Non-pigmented ciliary epithelial cell (primary cell): ENCODE measurements around the gene DHCR7.

ENCODE experiments used
- DNase-seq: peaks from one replicate; pipeline ENCODE4 v3.0.0-alpha.2; 2010; ENCODE audit warnings: low read depth

The DHCR7 gene

DNA sequence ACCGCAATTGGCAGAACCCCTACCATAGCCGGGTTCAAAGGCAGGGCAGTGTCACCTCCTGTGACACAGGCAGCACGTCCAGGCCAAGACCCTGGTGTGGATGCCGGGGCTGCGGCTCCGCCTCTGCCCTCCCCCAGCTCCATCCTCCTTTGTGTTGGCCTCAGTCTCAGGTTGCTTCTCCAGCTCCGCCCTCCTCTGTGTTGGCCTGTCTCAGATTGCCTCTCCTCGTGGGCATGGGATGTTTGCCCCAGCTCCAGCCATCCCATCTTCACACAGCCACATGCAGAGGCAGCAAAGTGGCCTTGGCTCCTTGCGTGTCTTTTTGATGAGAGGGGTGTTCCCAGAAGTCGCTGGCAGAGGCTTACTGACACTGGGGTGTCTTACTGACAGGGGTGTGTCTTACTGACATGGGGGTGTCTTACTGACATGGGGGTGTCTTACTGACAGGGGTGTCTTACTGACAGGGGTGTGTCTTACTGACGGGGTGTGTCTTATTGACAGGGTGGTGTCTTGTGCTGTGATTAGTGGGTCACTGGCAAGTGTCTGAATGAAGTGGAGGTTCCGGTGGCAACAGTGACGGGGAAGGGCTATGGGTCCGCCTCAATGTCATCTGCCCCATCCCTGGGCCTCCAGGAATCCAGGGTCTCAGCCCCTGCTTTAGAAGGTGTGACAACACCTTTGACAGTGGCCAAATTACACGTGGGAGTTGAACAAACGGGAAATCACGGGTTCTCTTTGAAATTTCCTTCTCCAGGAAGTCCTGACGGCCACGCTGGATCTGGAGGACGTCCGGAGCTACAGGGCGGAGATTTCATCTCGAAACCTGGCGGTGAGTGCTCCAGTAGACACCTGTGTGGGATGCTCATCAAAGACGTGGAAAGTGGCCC is 29.7 kb upstream of the DHCR7 start:
- no peak for DNase-seq

DNA sequence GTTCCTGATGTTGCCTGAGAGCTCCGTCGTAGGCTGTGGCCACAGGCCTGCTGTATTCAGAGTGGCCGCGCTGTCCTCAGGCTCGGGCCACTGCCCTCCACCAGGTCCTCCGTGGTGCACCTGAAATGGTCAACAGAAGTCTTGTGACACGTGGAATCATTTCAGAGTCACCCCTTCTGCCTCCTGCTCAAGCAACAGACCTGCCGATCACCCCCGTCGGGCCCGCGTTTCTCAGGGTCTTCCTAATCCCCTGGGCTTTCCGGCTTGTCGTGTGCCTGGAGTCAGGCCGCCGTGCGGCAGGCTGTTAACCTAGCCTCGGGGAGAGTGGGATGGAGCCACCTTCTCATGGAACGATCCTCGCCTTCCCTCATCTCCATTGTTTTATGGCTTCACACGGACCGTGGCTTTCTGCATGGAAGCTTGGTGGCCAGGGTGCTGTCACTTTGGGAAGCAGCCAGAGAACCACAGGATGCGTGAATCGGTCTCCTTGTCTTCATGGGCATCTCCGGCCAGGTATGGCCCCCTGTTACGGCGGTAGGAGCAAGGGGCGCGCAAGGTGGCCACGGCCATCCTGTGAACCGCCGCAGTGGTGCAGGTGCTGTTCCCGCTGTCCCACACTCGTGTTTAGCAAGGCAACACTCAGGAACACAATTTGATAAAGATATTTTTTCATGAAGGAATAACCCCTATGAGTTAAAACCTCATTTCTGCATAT is 28.9 kb upstream of the DHCR7 start:
- DNase-seq: no peak

DNA sequence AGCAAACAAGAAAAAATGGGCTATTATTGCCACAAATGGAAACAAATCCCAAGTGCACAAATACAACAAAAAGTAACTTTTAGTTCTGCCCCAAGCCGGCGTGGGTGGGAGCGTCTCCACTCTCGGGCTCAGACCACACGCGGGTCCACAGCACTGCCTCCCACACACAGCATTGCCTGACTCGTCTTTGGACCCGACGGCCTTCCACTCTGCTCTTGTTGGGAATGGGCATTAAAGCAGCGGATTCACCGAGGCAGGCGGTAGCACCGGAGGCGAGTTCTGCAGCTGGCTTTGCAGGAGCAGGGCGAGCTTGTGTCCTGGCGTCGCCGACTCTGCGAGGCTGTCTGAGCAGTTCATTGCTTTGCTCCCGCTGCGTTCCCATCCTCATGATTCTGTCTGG is 27.8 kb upstream of the DHCR7 start:
- no peak for DNase-seq

DNA sequence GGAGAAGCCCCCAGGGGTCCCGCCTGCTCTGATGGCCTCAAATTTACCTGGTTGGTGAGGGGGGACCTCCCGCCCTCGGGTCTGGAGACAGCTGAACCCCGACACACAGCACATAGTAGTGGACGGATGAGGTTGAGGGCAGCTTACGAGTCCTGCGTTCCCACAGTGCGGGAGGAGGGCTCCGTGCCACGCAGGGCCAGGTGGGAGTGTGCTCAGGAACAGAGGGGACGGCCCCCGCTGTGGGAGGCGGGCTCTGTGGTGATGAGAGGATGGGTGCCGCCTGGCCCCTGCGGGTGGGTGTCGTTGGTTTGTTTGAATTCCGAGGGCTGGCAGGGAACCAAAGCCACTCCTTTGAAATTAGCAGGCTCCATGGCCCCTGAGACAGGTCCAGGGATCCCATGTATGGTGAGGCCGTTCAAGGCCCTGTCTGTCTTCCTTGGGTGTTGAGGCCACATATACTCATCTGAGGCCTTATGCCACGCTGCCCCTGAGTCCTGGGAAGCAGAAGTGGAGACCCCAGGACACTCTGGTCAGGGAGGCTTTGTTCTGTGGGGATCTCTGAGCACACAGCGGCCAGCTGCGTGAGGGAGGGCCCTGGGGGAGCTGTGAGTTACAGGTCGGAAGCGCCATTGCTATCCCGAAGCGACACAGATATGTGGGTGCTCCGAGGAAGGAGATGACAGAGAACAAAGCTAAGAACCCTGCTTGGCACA is 26.7 kb upstream of the DHCR7 start:
- no peak for DNase-seq

DNA sequence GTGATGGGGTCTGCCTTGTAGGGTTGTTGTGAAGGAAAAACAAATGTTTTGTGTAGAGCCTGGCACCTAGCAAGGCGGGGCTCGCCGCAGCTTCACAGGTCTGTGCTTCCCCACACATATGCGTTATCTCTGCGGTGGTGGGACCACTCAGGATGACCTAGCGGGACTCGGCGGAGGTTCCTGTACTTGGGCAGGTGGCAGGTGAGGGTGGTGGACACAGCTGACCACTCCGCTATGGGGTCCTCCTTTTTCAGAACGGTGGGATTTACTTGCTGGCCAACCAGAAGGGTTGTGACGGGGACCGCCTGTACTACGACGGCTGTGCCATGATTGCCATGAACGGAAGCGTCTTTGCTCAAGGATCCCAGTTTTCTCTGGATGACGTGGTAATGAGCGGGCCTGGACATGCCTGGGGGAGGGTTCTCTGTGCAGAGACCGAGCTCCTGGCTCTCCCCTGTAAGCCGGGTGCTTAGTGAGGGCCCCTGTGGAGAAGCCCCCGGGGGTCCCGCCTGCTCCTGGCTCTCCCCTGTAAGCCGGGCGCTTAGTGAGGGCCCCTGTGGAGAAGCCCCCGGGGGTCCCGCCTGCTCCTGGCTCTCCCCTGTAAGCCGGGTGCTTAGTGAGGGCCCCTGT is 26.1 kb upstream of the DHCR7 start:
- no peak for DNase-seq

DNA sequence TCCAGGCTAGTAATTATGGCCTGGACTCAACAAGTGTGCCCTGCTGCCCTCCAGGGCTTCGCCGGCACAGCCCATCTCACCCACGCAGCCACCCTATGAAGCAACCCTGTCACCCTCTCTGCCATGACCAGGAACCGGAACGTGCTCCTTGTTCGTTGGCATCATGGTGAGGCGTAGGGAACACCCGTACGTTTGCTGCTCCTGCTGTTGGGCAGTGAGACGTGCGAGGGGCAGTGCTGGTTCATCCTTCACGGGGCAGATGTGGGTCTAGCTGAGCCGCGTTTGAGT is 25.5 kb upstream of the DHCR7 start:
- no peak for DNase-seq

DNA sequence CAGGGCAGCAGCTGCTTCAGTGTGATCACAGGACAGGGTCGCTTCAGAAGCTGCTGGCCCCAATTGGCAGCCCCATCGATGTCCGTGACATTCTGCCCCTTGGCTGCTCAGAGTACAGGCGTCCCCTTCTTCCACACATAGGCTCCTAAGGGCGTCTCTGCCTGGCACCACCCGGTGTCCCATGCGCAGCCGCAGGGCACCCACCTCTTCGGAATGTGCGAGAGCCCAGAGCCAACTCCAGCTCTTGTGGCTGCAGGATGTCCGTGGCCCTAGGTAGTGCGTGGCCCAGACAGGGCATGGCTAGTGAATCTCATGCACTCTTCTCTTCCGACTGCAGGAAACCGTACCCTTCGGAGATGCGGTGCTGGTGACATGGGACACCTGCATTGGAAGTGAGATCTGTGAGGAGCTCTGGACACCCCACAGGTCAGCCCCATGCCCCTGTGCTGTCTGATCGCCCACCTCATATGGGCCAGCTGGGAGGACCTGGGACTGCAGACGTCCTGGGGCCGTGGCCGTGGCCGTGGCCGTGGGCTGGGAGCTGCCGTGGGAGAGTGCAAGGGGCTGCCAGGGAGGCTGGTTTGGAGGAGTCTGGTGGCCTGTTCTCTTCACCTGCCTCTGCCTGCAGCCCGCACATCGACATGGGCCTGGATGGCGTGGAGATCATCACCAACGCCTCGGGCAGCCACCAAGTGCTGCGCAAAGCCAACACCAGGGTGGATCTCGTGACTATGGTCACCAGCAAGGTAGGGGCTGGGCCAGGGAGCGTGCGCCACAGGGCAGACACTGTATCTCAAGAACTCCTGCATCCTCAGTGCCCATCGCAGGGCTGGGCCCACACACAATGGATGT is 25.0 kb upstream of the DHCR7 start:
- DNase-seq: no peak

DNA sequence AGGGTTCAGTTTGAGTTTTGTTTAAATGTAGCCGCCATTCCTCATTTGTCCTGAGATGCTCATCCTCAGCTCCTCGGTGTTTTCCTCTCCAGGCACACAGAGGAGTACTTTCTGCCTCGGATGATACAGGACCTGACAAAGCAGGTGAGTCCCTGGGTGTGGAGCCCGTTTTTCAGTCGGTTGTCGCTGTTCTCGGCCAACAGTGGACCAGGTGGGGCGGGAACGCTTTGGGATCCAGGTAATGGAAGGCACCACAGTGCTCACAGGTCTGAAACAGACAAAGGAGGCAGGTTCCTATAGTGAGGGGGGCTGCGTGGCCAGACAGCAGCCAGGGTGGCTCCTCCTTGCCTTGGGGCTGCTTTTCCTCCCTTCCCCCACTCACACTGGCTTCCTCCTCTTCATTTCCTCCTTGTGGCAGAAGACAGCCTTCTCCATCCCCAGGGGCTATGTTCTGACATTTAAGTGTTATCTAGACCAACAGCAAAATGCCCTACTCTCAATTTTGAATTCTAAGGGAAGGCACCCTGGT is 24.2 kb upstream of the DHCR7 start:
- no peak for DNase-seq

DNA sequence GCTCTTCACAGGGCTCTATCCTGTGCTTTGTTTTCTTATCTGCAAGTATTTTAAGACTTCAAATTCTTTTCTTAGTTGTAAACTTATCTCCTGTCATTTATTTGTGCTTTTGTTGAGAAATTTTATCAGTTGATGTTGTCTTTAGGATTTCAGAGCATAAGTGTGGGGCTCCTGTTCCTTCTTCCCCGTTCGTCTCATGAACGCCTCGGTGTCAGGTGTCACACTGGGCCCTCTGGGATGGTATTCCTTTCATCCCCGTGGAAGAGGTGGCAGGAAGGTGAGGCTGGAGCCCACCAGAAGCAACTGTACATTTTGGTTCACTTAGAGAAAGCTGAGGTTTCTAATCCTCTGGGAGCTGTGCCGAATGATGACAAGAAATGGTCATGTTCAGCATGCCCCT is 22.8 kb upstream of the DHCR7 start:
- DNase-seq: no peak

DNA sequence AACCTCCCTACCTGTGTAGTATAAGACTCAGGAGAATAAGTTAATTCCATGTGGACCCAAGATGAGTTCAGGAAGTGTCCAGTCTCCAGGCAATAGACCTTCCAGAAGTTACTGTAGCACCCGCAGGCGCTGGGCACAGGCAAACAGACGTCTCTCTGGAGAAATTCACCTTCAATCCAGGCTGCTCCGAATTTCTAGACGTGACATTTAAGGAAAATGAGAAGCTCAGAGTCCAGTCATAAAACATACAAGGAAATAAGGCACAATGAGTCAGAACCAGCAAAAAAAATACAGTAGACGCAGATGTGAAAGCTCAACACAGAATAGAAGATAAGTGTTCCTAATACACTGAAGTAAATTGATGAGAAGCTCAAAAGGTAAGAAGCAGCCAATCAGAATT is 19.0 kb upstream of the DHCR7 start:
- DNase-seq: no peak

DNA sequence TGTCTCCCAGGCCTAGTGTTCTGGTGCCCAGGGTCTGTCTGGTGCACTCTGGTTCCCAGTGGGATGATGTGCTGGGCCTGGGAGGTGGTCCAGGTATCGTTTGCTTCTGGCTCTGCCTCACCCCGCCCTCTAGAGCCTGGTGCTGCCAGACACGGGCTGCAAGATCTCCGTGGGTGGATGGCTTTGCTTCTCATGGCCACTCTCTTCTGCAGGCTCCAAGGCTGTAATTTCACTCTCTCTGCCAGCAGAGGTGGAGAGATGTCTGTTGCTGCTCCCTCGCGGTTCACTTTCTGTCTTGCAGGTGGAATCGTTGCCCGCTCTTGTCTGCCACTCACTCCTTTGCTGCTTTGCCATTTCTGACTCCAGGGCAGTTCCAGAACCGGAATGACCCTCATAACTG is 18.2 kb upstream of the DHCR7 start:
- no peak for DNase-seq

DNA sequence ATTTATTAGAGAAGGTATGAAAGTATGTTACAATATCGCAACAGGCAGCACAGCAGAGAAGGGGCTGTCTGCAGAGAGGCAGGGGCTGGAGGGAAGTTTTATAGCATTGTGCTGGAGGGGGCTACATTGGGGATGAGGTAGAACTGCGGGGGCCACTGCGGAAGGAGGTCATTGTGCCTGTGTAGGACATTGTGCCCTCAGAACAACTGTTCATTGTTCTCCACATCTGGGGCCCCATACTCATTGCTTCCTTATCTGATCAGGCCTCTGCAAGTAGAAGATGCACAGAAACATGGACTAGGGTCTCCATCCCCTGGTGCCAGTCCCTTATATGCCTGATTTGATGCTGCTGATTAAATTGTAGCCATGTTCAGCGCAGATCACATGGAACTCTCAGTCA is 16.9 kb upstream of the DHCR7 start:
- DNase-seq: no peak

DNA sequence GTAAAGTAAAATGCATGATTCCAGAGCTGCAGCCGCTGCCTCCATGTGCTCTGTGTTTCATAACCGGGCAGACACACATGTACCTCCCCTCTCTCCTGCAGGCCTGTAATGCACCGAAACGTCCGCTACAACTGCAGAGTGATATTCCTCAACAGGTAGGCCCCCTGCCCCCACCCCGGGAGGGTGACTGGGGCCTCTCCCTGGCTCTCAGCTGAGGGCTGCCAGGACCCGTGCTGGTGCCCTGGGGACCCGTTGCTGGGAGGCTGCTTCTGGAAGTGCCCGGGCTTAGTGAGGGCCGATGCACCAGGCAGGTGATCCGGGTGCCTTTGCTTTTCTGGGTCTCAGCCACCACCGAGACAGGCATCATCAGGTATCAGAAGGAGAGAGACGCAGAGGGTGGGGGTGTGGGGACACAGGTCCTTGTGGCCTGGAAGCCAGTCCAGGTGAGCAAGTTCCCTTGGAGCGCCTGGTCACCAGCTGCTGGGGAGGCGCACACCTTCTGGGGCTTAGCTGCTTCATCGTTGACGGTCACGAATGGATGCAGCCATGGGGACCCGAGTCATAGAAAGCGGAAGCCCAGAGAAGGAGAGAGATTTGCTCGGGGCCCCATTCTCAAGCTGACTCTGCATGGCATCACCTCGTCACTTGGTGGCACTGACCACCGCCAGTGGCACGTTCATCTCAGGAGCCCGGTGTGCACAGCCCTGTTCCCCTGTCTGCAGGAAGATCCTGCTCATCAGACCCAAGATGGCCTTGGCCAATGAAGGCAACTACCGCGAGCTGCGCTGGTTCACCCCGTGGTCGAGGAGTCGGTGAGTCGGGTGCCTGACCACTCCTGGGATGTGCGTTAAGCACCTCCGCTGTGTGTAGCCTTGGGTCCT is 15.4 kb upstream of the DHCR7 start:
- no peak for DNase-seq

DNA sequence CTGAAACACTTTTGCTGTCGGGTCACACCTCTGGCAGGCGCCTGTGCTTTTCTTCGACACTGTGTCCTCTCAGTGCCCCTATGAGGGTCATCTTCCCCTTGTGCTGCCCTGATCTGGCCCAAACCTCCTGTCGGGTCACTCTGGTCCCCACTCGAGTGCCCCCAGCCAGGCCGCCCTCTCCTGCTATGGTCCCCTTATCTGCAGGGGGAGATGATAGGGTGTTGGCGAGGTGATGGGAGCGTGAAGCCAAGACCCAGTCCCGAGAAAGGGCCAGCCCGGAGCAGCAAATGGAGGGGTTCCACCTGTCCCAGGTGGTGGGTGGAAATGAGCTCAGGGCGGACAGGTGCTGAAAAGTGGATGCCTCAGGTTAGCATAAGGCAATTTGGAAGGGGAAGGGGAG is 14.5 kb upstream of the DHCR7 start:
- DNase-seq: no peak

DNA sequence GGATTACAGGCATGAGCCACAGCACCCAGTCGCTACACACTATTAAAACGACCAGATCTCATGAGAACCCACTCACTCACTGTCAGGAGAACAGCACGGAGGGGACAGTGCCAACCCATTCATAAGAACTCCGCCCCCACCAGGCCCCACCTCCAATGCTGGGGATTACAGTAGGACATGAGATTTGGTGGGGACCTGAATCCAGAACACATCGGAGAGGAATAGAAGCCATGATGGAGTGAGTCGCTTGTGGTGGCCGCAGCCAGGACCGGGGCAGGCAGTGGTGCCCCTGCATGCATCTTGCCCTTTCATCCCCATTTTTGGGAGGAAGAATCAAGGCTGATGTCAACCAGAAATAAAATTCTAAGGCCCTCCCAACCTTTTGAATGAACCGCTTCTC is 13.5 kb upstream of the DHCR7 start:
- DNase-seq: no peak

DNA sequence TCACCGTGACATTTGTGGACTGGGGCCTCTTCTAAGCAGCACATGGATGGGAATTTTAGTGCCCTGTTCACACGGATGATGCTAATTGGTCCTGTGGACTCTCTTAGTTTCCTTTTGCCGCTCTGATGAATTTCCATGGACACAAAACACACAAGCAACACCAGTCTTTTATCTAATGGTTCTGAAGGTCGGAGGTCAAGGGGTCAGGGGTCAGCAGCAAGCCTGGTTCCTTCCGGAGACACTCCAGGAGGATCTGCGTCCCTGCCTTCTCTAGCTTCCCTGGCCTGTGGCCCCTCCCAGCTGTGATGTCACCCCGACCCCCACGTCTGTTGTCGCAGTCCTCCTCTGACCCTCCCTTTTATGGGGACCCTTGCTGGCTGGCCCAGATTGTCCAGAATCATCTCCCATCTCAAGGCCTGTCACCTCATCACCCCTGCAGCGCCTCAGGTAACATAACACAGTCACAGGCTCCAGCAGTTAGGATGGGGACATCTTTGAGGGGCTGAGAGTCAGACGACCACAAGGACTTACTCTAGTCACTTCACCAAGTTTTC is 11.7 kb upstream of the DHCR7 start:
- no peak for DNase-seq

DNA sequence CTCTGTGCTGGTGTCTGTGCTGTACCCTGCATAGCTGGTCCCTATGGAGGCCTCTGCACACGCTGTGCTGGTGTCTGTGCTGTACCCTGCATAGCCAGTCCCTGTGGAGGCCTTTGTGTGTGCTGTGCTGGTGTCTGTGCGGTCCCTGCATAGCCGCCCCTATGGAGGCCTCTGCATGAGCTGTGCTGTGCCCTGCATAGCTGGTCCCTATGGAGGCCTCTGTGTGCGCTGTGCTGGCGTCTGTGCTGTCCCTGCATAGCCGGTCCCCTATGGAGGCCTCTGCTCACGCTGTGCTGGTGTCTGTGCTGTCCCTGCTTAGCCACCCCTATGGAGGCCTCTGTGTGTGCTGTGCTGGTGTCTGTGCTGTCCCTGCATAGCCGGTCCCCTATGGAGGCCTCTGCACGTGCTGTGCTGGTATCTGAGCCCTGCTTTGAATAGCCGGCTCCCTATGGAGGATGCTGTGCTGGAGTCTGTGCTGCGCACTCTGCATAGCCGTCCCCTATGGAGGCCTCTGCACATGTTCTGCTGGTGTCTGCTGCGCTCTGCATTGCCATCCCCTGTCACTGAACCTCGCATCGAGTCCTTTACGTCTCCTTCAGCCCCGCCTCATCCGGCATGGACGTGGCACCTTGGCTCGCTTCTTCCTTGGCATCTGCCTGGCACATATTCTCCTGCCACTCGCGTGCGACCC is 11.0 kb upstream of the DHCR7 start:
- DNase-seq: no peak

DNA sequence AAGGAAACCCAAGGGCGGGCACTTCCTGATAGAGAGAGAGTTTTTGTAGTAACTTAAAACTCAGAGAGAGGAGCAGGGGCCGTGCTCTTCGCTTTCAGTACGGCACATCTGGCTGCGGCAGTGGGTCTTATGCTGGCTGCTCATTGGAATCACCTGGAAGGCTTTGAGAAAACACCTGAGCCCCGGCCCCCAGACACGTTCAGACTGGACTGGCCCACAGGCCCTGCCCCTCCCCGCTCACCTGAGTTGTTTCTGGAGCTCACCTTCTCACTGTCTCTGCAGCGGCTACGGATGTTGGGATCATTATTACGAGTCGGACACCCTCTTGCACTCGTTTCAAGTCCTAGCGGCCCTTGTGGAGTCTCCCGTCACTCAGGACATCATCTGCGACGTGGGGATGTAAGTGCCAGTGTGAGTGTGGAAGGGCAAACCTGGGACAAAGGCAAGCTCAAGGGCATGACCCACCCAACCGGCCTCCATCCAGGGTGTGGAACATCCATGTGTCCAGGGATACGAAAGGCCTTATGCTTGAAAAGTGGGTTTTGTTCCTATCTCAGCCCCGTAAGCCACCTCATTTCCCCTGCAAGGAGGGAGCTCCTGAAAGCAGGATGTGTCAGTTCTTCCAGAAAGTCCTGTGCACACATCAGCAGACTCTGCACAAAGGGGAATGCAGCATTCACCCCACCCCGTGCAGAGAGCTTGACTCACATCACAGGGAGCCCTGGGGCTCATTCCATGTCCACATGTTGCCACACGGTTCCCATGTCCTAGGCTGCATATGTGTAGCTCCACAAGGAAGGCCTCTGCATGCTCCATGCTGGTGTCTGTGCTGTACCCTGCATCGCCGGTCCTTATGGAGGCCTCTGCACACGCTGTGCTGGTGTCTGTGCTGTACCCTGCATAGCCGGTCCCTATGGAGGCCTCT is 10.2 kb upstream of the DHCR7 start:
- no peak for DNase-seq

DNA sequence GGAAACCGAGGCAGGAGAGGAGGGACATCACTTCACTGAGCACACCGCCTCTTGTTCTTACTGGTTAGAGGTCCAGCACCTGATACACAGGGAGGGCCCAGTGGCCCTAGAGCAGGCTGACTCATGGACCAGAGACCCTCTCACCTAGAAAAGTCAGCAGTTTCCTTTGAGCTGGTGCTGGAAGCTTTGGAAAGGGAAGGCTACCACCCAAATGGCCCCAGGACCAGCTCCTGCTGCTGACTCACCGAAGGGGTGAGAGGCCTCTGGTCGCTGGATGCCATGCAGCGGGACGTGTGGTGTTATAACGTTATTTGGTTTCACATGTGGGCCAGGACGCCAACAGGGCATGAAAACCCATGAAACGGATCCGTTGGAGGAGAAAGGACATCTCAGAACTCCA is 8.6 kb upstream of the DHCR7 start:
- DNase-seq: no peak
